Measurements from ENCODE around the gene PAQR7. TPM values are rescaled to one million over a fixed set of nuclear protein-coding genes. Genes with fewer than 3 reads are reported as not detected.

PAQR7 gene
- total RNA-seq, 2 experiments from 2014 or later = 0.22 to 1.3 TPM

GRCh38 chr1:25918615-25919014 is 43.1 kb upstream of the PAQR7 start:
- POLR2A ChIA-PET = interaction anchor here (0.6 kb wide), 1 partner anchor 568 kb away, joined by 3 read pairs; no protein-coding TSS in a partner anchor
- Histone ChIP-seq H3K4me3 (ENCODE audit: low read depth, low read length, poor library complexity, severe bottlenecking) (no peak overlapping the region), H3K4me1 (ENCODE audit: insufficient read depth, low read length, poor library complexity, severe bottlenecking) (peaks cover 12% of the 10 kb centered on the region), H3K4me2 (ENCODE audit: low read length) (no peak overlapping the region), H3K27ac (ENCODE audit: low read depth, low read length, poor library complexity, severe bottlenecking) (no peak overlapping the region), H3K9me3 (ENCODE audit: low read length) (no peaks in the 10 kb centered on the region), H3K9me2 (ENCODE audit: insufficient read depth, low read length) (no peaks in the 10 kb centered on the region), H3K36me3 (ENCODE audit: insufficient read depth, low read length) (no peaks in the 10 kb centered on the region), H2AFZ (ENCODE audit: low read length) (no peak overlapping the region), H3K79me2 (ENCODE audit: insufficient read depth, low read depth, low read length) (no peaks in the 10 kb centered on the region), H4K20me1 (ENCODE audit: insufficient read depth, low read length) (no peaks in the 10 kb centered on the region)
- no peak for DNase-seq (ENCODE audit: low spot score)
- no peak for TF ChIP-seq EZH2phosphoT487 (IDR thresholded peaks at IDR 0.05; ENCODE audit: borderline replicate concordance, low read depth, low read length)
- no TSS peak for BruUV-seq (replicated peaks)
- CTCF ChIA-PET (ENCODE audit: unreplicated experiment) = no interaction called here
- intact Hi-C loops (cut with micrococcal nuclease; ENCODE audit: unreplicated experiment) = no loop called here

- CTCF ChIA-PET (ENCODE audit: unreplicated experiment) = no interaction called here
Observed at GRCh38 chr1:25917996-25918395, 42.5 kb upstream of the PAQR7 start.

GRCh38 chr1:25916460-25916859 is 41.0 kb upstream of the PAQR7 start:
- DNase-seq (ENCODE audit: low spot score) = no peak
- no peak for TF ChIP-seq EZH2phosphoT487 (IDR thresholded peaks at IDR 0.05; ENCODE audit: borderline replicate concordance, low read depth, low read length)
- TF ChIP-seq CTCF (conservative IDR thresholded peaks at IDR 0.05; ENCODE audit: low read length) = no peak
- peaks cover 12% of the 10 kb centered on the region for H3K4me1 ChIP-seq (ENCODE audit: insufficient read depth, low read length, poor library complexity, severe bottlenecking)
- no TSS peak for BruUV-seq (replicated peaks)
- H3K4me2 ChIP-seq (ENCODE audit: low read length) = no peak overlapping the region
- intact Hi-C loops (cut with micrococcal nuclease; ENCODE audit: unreplicated experiment) = no loop called here
- H3K36me3 ChIP-seq (ENCODE audit: insufficient read depth, low read length) = no peaks in the 10 kb centered on the region
- H3K79me2 ChIP-seq (ENCODE audit: insufficient read depth, low read depth, low read length) = no peaks in the 10 kb centered on the region
- H3K9me3 ChIP-seq (ENCODE audit: low read length) = no peaks in the 10 kb centered on the region
- H3K27ac ChIP-seq (ENCODE audit: low read depth, low read length, poor library complexity, severe bottlenecking) = no peak overlapping the region
- no peaks in the 10 kb centered on the region for H3K9me2 ChIP-seq (ENCODE audit: insufficient read depth, low read length)
- CTCF ChIA-PET (ENCODE audit: unreplicated experiment) = no interaction called here
- H4K20me1 ChIP-seq (ENCODE audit: insufficient read depth, low read length) = no peaks in the 10 kb centered on the region
- POLR2A ChIA-PET = no interaction called here
- H3K4me3 ChIP-seq (ENCODE audit: low read depth, low read length, poor library complexity, severe bottlenecking) = no peak overlapping the region
- no peak overlapping the region for H2AFZ ChIP-seq (ENCODE audit: low read length)

More at GRCh38 chr1:25917996-25918395, 42.5 kb upstream of the PAQR7 start:
- H2AFZ ChIP-seq (ENCODE audit: low read length) = no peak overlapping the region
- H3K27ac ChIP-seq (ENCODE audit: low read depth, low read length, poor library complexity, severe bottlenecking) = no peak overlapping the region
- no peak for DNase-seq (ENCODE audit: low spot score)
- H3K4me2 ChIP-seq (ENCODE audit: low read length) = no peak overlapping the region
- H3K79me2 ChIP-seq (ENCODE audit: insufficient read depth, low read depth, low read length) = no peaks in the 10 kb centered on the region
- intact Hi-C loops (cut with micrococcal nuclease; ENCODE audit: unreplicated experiment) = no loop called here
- no peak for TF ChIP-seq CTCF (conservative IDR thresholded peaks at IDR 0.05; ENCODE audit: low read length)
- no peak for TF ChIP-seq EZH2phosphoT487 (IDR thresholded peaks at IDR 0.05; ENCODE audit: borderline replicate concordance, low read depth, low read length)
- POLR2A ChIA-PET = no interaction called here
- H3K9me2 ChIP-seq (ENCODE audit: insufficient read depth, low read length) = no peaks in the 10 kb centered on the region
- no peaks in the 10 kb centered on the region for H4K20me1 ChIP-seq (ENCODE audit: insufficient read depth, low read length)
- H3K9me3 ChIP-seq (ENCODE audit: low read length) = no peaks in the 10 kb centered on the region
- H3K4me1 ChIP-seq (ENCODE audit: insufficient read depth, low read length, poor library complexity, severe bottlenecking) = peaks cover 12% of the 10 kb centered on the region
- no peak overlapping the region for H3K4me3 ChIP-seq (ENCODE audit: low read depth, low read length, poor library complexity, severe bottlenecking)
- BruUV-seq (replicated peaks) = no TSS peak
- no peaks in the 10 kb centered on the region for H3K36me3 ChIP-seq (ENCODE audit: insufficient read depth, low read length)

Data from OCI-LY7 (cell line).